Type B pancreatic cell (in vitro differentiated cells): ENCODE results near the gene MSN. TPM values are rescaled to one million over a fixed set of nuclear protein-coding genes. Genes with fewer than 3 reads are reported as not detected.

Source experiments
- DNase-seq: peaks from one replicate; pipeline ENCODE4 v3.0.0; 2021; ENCODE audit warnings: mixed read lengths; ENCODE audit not compliant: unreplicated experiment; ENCODE audit errors: extremely low spot score
- H3K27ac Mint-ChIP-seq: 2 replicates; pipeline ENCODE4 v1.8.0; 2021; ENCODE audit warnings: mild to moderate bottlenecking, mixed read lengths
- H3K27me3 Mint-ChIP-seq: 2 replicates; pipeline ENCODE4 v1.8.0; 2021; ENCODE audit warnings: mixed read lengths
- H3K36me3 Mint-ChIP-seq: 2 replicates; pipeline ENCODE4 v1.8.0; 2021; ENCODE audit warnings: mixed read lengths
- H3K4me1 Mint-ChIP-seq: one replicate; pipeline ENCODE4 v1.8.0; 2021; ENCODE audit warnings: mixed read lengths; ENCODE audit not compliant: unreplicated experiment
- H3K4me3 Mint-ChIP-seq: 2 replicates; pipeline ENCODE4 v1.8.0; 2021; ENCODE audit warnings: mild to moderate bottlenecking, mixed read lengths
- H3K9me3 Mint-ChIP-seq: 2 replicates; pipeline ENCODE4 v1.8.0; 2021; ENCODE audit warnings: mixed read lengths
- total RNA-seq: library from RNA; stranded (reverse); gene quantifications from 2 replicates; pipeline ENCODE4 v1.2.1, GENCODE V29; 2021; ENCODE audit warnings: low replicate concordance
- TF ChIP-seq, protein P1 (sequence below): fragments of 200-600 bp; sonication (generic); conservative IDR thresholded peaks from 2 replicates; pipeline ENCODE4 v1.5.0; 2021; ENCODE audit warnings: antibody characterized with exemption, mild to moderate bottlenecking

MSN gene
- total RNA-seq, 1 donor from 2014 or later = 80.7 TPM

DNA sequence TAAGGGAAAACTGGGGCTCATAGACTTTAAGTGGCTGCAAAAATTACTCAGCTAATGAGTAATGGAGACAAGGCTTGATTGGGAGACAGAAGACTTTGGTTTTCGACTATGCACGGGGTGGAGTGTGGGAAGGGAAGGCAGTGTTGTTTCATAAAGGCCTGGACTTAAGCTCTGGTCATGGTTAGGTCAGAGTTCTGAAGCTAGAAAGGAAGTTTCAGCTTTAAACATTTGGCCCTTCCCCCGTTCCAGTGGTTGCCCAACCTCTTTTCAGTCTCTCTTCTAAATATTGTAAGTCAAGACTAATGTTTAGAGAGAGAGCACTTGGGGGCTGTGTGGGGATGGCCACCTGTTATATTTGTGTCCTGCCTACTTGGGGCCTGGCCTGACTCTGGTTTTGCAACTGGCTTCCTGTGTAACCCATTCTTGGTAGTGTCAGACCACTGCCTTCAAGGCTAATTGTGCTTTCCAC, 21.0 kb downstream of the MSN start:
- DNase-seq = no peak
- TF ChIP-seq, protein P1, sequence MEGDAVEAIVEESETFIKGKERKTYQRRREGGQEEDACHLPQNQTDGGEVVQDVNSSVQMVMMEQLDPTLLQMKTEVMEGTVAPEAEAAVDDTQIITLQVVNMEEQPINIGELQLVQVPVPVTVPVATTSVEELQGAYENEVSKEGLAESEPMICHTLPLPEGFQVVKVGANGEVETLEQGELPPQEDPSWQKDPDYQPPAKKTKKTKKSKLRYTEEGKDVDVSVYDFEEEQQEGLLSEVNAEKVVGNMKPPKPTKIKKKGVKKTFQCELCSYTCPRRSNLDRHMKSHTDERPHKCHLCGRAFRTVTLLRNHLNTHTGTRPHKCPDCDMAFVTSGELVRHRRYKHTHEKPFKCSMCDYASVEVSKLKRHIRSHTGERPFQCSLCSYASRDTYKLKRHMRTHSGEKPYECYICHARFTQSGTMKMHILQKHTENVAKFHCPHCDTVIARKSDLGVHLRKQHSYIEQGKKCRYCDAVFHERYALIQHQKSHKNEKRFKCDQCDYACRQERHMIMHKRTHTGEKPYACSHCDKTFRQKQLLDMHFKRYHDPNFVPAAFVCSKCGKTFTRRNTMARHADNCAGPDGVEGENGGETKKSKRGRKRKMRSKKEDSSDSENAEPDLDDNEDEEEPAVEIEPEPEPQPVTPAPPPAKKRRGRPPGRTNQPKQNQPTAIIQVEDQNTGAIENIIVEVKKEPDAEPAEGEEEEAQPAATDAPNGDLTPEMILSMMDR = no peak
- Mint-ChIP-seq H3K27ac (no peak overlapping the region), H3K36me3 (peaks cover 3% of the 10 kb centered on the region), H3K9me3 (peaks cover 8% of the 10 kb centered on the region), H3K4me1 (no peaks in the 10 kb centered on the region), H3K4me3 (no peak overlapping the region), H3K27me3 (no peaks in the 10 kb centered on the region)

DNA sequence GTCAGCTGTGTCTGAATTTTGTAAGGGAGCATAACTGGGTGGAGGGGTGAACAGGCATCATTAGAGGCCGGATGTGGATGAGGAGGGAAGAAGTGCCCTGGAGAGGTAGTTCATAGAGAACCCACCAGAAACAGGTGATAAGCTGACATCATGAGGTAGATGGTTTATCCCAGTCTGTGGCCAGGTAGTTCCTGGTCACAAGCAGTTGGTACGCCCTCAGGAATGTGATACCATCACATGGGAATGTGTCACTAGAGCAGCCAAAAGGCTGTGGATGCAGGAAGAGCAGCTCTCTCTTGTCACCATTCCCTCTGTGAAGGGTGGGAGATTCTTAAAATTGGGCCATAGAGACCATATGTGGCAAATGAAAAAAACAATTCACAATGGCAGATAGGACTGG, 21.9 kb downstream of the MSN start:
- peaks cover 3% of the 10 kb centered on the region for H3K36me3 Mint-ChIP-seq
- no peak overlapping the region for H3K4me3 Mint-ChIP-seq
- H3K9me3 Mint-ChIP-seq = peaks cover 8% of the 10 kb centered on the region
- TF ChIP-seq, protein P1 = no peak
- no peak overlapping the region for H3K27ac Mint-ChIP-seq
- H3K4me1 Mint-ChIP-seq = no peaks in the 10 kb centered on the region
- DNase-seq = no peak
- H3K27me3 Mint-ChIP-seq = no peaks in the 10 kb centered on the region

DNA sequence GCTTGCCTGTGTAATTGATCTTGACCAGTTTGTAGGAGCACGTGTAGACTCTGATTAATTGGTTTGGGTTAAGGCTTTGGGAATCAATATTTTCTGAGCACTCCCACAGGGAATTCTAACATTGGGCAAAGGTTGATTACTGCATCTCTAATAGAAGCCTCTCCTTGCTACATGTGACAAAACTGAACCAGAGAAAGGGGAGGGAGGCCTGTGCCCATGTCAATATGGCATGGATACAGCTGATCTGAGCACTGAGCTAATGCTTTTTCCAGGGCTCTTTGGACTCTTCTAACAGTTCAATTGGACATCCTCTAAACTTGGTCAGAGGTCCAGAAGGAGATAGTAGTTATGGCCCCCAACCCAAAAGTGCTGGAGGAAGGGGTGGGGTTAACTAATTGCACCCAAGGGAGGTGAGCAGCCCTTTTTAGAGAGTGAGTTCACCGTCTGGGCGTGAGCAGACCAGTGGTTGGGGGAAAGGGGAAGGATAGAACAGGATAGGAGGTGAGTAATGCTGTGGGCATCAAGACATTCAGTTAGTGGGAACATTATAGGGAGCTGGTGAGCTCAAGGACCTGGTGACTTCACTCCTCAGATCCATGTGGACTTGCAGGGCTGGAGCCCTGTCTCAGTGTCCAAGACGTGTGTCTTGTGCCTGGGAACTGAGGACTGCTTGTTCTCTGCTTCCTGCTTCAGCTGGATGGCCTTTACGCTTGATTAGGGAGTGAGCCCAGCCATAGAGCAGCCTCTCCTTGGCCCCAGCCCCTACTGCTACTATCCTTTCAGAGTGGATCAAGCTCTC, 22.8 kb downstream of the MSN start:
- H3K36me3 Mint-ChIP-seq = peaks cover 3% of the 10 kb centered on the region
- peaks cover 8% of the 10 kb centered on the region for H3K9me3 Mint-ChIP-seq
- no peak overlapping the region for H3K27ac Mint-ChIP-seq
- DNase-seq = no peak
- no peak overlapping the region for H3K4me3 Mint-ChIP-seq
- H3K4me1 Mint-ChIP-seq = no peaks in the 10 kb centered on the region
- H3K27me3 Mint-ChIP-seq = no peaks in the 10 kb centered on the region
- TF ChIP-seq, protein P1 = no peak

DNA sequence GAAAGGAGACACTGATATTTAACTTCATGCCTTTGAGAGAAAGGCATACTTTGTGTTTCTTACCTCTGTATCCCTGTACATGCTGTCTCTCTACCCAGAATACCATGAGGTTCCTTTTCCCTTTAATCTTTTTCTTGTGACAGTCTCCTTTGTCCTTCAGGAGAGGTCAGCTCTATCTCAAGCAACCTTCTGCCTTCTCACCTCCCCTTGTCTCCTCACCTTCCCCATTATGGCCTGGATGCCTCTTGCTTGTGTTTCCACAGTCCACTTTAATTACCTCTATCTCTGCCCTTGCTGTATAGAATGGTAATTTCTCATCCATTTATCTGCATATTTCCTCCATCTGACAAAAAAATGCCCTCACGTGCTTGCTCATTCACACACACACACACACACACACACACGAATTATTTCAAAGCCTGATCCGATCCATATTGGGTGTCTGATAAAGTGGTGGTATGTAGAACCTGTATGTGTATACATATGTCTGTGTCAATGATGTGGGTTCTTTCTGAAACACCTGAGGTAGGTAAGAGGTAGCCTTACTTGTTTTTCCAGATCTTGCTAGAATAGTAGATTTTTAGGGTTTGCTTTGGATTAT, 28.5 kb downstream of the MSN start:
- no peaks in the 10 kb centered on the region for H3K27me3 Mint-ChIP-seq
- DNase-seq = no peak
- no peaks in the 10 kb centered on the region for H3K4me1 Mint-ChIP-seq
- no peak overlapping the region for H3K4me3 Mint-ChIP-seq
- peaks cover 3% of the 10 kb centered on the region for H3K36me3 Mint-ChIP-seq
- H3K27ac Mint-ChIP-seq = no peak overlapping the region
- TF ChIP-seq, protein P1 = no peak
- H3K9me3 Mint-ChIP-seq = no peaks in the 10 kb centered on the region

DNA sequence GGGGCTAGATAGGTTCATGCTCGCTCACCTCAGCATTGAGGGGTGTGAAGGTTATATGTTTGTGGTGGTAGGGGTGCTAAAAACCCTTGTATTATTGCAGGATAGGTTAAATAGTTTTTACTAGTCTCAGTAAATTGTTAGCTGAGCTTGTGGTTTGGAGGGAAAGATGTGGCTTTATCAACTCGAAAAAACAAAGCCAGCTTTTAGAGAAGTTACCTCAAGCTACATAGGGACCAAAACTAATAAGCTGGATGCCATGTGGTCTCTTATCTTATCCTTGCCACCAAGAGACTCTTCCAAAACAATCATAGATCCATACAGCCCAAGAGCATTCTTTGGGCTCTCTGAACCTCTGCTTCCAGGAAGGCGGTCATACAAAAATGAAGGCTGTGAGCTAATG, 29.2 kb downstream of the MSN start:
- Mint-ChIP-seq H3K4me1 (no peaks in the 10 kb centered on the region), H3K36me3 (peaks cover 3% of the 10 kb centered on the region), H3K27ac (no peak overlapping the region), H3K27me3 (no peaks in the 10 kb centered on the region), H3K9me3 (no peaks in the 10 kb centered on the region), H3K4me3 (no peak overlapping the region)
- DNase-seq = no peak
- TF ChIP-seq, protein P1 = no peak
